MV-4-11 (cell line): ENCODE results near the gene NOP9.
"Not testable (repeated sequence)": the region's sequence is repeated elsewhere in the genome, so short reads cannot be mapped to it uniquely, and the experiment has no call there.

Experiments
- DNase-seq: peaks from one replicate; lab custom pipeline; 2025; lab: John Stamatoyannopoulos, UW

Gene NOP9

GRCh38 chr14:24353559-24354481, 54.2 kb downstream of the NOP9 start:
- DNase-seq, result no peak

DNA sequence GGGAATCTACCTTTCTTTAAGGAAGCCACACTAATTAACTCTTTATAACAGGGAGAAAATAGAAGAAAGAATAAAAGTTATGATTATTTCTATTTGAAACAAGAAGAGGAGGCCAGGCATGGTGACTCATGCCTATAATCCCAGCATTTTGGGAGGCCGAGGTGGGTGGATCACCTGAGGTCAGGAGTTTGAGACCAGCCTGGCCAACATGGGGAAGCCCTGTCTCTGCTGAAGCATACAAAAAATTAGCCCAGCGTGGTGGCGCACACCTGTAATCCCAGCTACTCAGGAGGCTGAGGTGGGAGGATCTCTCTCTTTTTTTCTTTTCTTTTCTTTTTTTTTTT, 54.8 kb downstream of the NOP9 start:
- DNase-seq, result not testable (repeated sequence)

DNA sequence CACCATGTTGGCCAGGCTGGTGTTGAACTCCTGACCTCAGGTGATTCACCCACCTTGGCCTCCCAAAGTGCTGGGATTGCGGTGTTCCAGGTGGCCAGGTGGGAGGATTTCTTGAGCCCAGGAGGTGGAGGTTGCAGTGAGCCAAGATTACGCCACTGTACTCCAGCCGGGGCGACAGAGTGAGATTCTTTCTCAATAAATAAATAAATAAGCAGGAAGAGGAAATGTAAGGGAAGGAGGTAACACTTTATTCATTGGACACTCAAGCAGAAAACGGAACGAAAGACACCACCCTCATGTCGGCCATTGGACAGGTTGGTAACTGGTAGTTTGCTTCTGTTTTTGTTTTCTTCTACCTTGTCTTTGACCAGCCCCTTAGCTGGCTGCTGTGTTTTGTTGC, 55.4 kb downstream of the NOP9 start:
- DNase-seq, result no peak

GRCh38 chr14:24356208-24356607, 56.6 kb downstream of the NOP9 start:
- DNase-seq, result no peak
